ENCODE results near the gene SLC2A3.
"Not testable (repeated sequence)": the region's sequence is repeated elsewhere in the genome, so short reads cannot be mapped to it uniquely, and the experiment has no call there.

SLC2A3 gene

DNA sequence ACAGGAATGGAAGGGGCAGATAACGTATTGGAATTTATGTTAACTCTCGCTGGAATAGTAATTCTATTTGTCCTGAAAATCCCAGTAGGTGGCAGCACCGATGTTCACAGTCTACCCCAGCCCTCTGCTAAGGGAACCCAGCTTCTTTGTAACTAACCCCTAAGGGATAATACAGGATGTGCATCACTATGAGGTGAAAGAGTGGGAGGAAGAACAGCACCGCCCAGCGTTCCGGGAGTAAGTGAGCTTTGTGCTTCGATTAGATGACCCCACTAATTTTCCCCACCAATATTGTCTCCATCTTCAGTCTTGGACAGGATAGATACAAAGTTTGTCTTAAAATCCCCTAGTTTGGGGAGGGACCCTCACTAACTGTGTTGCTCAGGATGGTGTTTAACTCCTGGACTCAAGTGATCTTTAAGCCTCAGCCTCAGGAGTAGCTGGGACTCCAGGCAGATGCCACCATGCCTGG lies 2.7 kb downstream of the SLC2A3 start:
- peaks cover 39% of the 10 kb centered on the region; the same call in 1 of the 2 replicates for H3K36me3 ChIP-seq (ENCODE audit: insufficient read depth, low read length)
- peaks cover 73% of the 10 kb centered on the region for H3K79me2 ChIP-seq (ENCODE audit: insufficient read depth, low read length)
- no peaks in the 10 kb centered on the region for H3K9me3 ChIP-seq (ENCODE audit: insufficient read depth, low read depth, low read length)
- H3K4me1 ChIP-seq (ENCODE audit: insufficient read depth, low read length, poor library complexity, severe bottlenecking) = peaks cover 36% of the 10 kb centered on the region
- H3K27me3 ChIP-seq (ENCODE audit: insufficient read depth, low read length, poor library complexity, severe bottlenecking) = no peaks in the 10 kb centered on the region
- no peaks in the 10 kb centered on the region for H3F3A ChIP-seq (ENCODE audit: low read depth)
- no peak overlapping the region for H2AFZ ChIP-seq (ENCODE audit: low read length)
- TF ChIP-seq, protein P1, sequence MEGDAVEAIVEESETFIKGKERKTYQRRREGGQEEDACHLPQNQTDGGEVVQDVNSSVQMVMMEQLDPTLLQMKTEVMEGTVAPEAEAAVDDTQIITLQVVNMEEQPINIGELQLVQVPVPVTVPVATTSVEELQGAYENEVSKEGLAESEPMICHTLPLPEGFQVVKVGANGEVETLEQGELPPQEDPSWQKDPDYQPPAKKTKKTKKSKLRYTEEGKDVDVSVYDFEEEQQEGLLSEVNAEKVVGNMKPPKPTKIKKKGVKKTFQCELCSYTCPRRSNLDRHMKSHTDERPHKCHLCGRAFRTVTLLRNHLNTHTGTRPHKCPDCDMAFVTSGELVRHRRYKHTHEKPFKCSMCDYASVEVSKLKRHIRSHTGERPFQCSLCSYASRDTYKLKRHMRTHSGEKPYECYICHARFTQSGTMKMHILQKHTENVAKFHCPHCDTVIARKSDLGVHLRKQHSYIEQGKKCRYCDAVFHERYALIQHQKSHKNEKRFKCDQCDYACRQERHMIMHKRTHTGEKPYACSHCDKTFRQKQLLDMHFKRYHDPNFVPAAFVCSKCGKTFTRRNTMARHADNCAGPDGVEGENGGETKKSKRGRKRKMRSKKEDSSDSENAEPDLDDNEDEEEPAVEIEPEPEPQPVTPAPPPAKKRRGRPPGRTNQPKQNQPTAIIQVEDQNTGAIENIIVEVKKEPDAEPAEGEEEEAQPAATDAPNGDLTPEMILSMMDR (conservative IDR thresholded peaks at IDR 0.05; ENCODE audit: low read length) = peak; percentile 83
- no peak for TF ChIP-seq EZH2phosphoT487 (IDR thresholded peaks at IDR 0.05; ENCODE audit: borderline replicate concordance)
- no peaks in the 10 kb centered on the region for H3K9me2 ChIP-seq (replicated peaks; ENCODE audit: low read depth, low read length)
- H3K4me3 ChIP-seq (ENCODE audit: low read length, poor library complexity, severe bottlenecking) = peak overlapping the region; percentile 75
- peak overlapping the region; percentile 99 for H3K4me2 ChIP-seq (ENCODE audit: low read depth, low read length, poor library complexity, severe bottlenecking)
- peaks cover 21% of the 10 kb centered on the region for H4K20me1 ChIP-seq (ENCODE audit: insufficient read depth, low read length, poor library complexity, severe bottlenecking)
- peak overlapping the region; percentile 86 for H3K9ac ChIP-seq (ENCODE audit: low read depth, low read length, poor library complexity, severe bottlenecking)

DNA sequence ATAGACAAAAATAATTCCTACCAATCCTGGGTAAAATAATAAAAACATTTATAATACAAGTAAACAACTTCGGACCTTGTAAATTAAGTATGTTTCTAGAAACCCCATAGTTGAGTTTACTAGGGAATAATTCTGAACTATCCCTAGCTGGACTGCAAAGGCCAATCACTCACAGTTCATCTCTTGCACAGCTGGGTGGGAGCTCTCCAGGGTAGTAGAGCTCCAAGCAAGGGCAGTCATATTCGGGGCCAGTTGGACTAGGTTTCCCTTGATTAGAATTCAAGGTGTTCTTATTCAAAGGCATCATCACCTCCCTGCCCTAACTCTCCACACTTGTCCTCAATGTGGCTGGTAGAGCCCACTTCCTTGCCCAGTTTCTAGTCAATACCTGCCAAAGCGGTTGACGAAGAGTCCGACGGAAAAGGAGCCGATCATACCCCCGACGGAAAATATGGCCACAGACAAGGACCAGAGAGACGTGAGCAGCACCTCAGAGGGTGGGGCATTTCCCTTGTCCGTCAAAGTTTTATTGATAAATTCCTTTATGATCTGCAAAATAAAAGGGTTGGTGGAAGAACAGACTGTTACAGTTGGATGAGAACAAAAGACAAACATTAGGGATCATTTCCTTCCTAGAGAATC lies 3.3 kb downstream of the SLC2A3 start:
- not testable (repeated sequence) for H3K9me3 ChIP-seq (ENCODE audit: insufficient read depth, low read depth, low read length); H2AFZ ChIP-seq (ENCODE audit: low read length); H3K9me2 ChIP-seq (replicated peaks; ENCODE audit: low read depth, low read length); H3K27me3 ChIP-seq (ENCODE audit: insufficient read depth, low read length, poor library complexity, severe bottlenecking); H3F3A ChIP-seq (ENCODE audit: low read depth)
- peaks cover 30% of the 10 kb centered on the region for H3K4me1 ChIP-seq (ENCODE audit: insufficient read depth, low read length, poor library complexity, severe bottlenecking)
- H3K36me3 ChIP-seq (ENCODE audit: insufficient read depth, low read length) = peaks cover 44% of the 10 kb centered on the region; the same call in 1 of the 2 replicates
- peak overlapping the region; percentile 99 for H3K4me2 ChIP-seq (ENCODE audit: low read depth, low read length, poor library complexity, severe bottlenecking)
- H3K4me3 ChIP-seq (ENCODE audit: low read length, poor library complexity, severe bottlenecking) = peak overlapping the region; percentile 75
- H3K79me2 ChIP-seq (ENCODE audit: insufficient read depth, low read length) = peaks cover 79% of the 10 kb centered on the region
- peaks cover 21% of the 10 kb centered on the region for H4K20me1 ChIP-seq (ENCODE audit: insufficient read depth, low read length, poor library complexity, severe bottlenecking)
- peak overlapping the region; percentile 28 for H3K9ac ChIP-seq (ENCODE audit: low read depth, low read length, poor library complexity, severe bottlenecking)

DNA sequence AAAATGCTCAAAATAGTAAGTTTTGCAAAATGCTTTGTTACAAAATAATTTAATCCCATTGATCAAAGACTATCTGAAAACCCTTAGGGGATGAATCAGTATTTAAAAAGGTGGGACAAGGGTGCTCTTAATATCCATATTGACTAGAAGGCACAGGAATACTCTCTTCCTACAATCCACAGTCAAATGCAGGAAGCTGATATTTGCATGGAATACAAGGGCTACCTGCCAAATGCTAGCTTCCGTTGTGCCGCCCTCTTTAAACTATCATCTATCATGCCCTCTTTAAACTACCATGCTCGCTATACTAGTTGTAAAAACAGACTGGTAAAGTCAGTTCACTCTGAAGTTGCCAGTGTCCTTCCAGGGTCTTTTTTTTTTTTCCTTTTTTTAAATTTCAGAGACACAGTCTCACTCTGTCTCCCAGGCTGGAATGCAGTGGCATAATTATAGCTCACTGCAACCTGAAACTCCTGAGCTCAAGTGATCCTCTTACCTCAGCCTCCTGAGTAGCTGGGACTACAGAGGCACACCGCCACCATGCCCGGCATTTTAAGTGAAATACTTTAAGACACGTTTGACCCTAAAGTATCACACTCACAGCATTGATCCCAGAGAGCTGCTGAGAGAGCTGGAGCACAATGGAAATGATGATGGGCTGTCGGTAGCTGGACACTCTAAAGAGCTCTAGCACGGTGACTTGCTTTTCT lies 6.7 kb downstream of the SLC2A3 start:
- Histone ChIP-seq H3K9me2 (replicated peaks; ENCODE audit: low read depth, low read length) (no peaks in the 10 kb centered on the region), H3K9me3 (ENCODE audit: insufficient read depth, low read depth, low read length) (no peaks in the 10 kb centered on the region), H3K27me3 (ENCODE audit: insufficient read depth, low read length, poor library complexity, severe bottlenecking) (no peaks in the 10 kb centered on the region), H3F3A (ENCODE audit: low read depth) (no peaks in the 10 kb centered on the region), H4K20me1 (ENCODE audit: insufficient read depth, low read length, poor library complexity, severe bottlenecking) (peaks cover 21% of the 10 kb centered on the region), H3K4me1 (ENCODE audit: insufficient read depth, low read length, poor library complexity, severe bottlenecking) (peaks cover 23% of the 10 kb centered on the region), H3K9ac (ENCODE audit: low read depth, low read length, poor library complexity, severe bottlenecking) (no peak overlapping the region), H3K79me2 (ENCODE audit: insufficient read depth, low read length) (peaks cover 72% of the 10 kb centered on the region), H3K4me2 (ENCODE audit: low read depth, low read length, poor library complexity, severe bottlenecking) (peak overlapping the region; percentile 48), H3K4me3 (ENCODE audit: low read length, poor library complexity, severe bottlenecking) (no peak overlapping the region), H2AFZ (ENCODE audit: low read length) (no peak overlapping the region), H3K36me3 (ENCODE audit: insufficient read depth, low read length) (peaks cover 69% of the 10 kb centered on the region; the same call in 1 of the 2 replicates)
- TF ChIP-seq, protein P1 (conservative IDR thresholded peaks at IDR 0.05; ENCODE audit: low read length) = no peak
- no peak for TF ChIP-seq EZH2phosphoT487 (IDR thresholded peaks at IDR 0.05; ENCODE audit: borderline replicate concordance)

Data from Loucy (cell line).